ENCODE results near the gene PTPRM. TPM values are rescaled to one million over a fixed set of nuclear protein-coding genes. Genes with fewer than 3 reads are reported as not detected.
"Not testable (repeated sequence)": the region's sequence is repeated elsewhere in the genome, so short reads cannot be mapped to it uniquely, and the experiment has no call there.

Gene PTPRM
- total RNA-seq, 1 experiment from 2014 or later = 1.4 TPM

DNA sequence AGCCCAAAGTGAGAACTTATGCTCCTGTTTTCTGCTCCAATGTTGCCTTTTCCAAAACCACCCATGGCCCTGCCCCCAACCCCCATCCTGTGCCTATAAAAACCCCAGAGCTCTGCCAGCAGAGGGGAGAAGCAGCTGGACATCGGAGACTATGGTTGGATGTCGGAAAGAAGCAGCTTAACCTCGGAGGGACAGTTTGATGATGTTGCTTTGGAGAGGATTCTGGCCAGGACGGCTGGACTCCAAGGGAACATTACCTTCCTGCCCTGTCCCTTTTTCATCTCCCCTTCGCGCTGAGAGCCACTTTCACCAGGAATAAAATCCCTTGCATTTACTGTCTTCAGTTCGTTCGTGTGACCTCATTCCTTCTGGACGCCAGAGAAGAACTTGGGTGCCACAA is 158.4 kb downstream of the PTPRM start:
- DNase-seq (ENCODE audit: low spot score) = no peak

DNA sequence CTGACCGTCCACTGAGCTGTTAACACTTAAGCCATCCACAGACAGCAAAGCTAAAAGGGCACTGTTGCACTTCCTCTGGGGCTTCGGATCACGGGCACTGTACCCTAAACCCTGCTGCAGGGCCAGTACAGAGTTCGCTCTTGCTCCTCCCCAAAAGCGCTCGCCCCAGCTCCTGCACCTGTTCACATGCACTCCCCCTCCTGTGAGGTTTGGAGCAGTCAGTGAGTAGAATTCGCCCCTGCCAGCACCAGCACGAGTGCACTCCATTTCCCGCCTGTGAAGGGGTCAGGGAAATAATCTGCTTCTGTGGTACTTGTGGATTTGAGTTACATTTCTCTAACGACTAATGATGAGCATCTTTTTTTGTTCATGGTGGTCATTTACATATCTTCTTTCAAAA is 158.8 kb downstream of the PTPRM start:
- DNase-seq (ENCODE audit: low spot score) = no peak

DNA sequence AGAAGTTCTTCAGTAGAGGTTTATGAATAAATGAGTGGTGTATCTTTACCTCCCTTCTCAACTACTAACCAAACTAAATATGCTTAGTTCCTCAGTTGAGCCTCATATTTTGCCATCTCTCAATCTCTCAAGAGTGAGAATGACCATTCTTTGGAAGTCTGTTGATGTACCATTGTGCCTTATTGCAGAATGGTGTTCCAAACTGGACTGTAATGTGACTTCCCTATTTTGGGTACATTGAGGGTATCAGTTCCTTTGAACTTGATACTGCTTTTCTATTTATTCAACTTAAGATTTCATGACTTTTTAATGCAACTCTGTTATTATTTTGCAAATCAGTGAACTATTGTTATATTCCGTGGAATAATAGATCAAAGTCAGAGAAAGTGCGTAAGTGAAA is 159.4 kb downstream of the PTPRM start:
- DNase-seq (ENCODE audit: low spot score) = no peak

DNA sequence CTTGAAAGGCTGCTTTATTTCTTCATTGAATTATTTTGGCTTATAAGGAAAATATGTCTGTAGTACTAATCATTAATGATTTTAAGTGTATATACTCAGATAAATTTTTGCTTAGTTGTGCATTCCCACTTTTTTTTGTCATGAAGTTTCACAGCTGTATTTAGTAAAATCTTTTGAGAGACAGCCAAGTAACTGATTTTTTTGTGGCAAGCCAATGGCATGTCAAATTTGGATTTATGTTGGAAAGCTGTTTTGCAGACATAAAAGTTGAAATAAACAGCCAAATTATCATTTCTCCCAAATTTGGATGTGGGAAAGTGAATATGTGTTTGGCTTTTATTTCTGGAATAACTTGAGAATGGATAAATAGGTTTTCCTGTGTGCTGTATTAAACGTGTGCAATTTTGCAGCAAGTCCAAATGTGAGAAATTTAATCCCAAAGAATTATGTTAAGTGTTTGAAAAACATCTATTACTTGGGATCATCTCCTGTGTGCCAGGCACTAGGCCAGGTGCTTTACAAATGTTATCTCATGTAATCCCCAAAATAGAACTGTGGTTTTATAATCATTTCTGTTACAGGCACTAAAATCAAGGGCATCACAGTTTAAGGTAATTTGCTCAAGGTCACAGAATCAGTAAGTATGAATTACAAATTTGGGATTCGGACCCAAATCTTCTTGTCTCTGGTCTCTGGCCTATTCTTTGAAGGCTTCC is 160.4 kb downstream of the PTPRM start:
- DNase-seq (ENCODE audit: low spot score) = no peak

DNA sequence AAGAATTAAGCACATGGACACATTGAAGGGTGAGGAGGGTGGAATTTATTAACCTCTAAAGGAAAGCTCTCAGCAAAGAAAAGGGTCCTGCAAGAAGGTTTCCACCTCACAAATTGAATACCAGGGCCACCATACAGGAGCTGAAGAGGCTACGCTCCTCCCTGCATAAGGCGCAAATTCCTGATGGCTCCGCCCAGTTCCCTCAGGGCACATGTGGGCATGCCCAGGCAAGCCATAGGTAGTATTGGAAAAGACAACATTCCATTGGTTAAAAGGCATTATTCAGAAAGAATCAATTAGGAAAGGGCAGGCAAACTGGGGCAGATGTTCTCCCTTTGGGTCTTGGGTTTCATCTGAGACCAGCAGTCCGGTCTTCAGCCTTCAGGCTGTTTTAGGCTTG is 161.2 kb downstream of the PTPRM start:
- no peak for DNase-seq (ENCODE audit: low spot score)

DNA sequence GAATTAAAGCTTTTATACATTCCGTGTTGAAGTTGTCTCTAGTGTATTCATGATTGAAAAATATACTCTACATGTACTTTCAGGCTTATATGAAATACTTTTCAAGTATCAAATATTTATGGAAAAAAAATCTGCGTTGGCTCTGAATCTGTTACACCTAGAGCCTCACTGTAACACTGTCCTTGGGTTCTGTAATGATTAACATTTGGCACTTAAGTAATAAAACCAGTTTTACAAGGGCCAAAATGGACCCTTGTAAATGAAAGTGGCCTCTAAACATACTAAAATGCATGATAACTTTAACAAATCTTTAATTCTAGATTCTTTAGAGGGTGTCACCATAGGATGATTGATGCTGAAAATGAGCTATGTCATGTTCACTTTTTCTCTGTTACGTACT is 162.8 kb downstream of the PTPRM start:
- DNase-seq (ENCODE audit: low spot score) = no peak

DNA sequence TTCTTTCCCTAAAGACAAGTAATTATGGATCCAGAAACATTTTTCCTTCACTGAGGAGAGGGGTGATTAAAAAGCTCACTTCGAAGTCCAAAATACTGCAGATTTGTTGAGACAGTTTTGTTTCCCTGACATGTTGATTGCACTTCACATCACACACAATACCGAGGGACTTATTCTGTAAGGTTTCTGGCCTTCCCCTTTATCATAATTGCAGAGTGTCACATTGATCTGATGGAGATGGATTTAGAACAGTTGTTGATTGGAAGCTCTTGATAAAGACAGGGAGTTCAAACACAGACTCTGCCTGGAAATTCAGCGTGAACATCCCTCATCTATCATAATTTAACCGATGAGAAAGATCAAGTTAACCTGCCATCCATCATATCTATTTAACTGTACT is 163.6 kb downstream of the PTPRM start:
- no peak for DNase-seq (ENCODE audit: low spot score)

DNA sequence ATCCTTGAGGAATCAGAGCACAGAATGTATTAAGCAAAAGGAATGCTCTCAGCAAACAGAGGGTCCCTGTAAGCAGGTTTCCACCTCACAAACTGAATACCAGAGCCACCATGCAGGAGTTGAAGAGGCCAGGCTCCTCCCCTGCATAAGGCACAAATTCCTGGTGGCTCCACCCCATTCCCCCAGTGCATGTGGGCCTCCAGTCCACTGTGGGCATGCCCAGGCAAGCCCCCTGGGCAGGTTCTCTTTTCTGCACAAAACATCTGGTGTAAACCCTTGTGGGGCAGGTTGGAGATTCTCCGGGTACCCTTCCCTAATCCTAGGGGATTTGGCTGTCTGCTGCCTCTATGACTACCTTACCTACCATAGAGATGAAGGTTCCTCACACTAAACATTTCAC is 166.5 kb downstream of the PTPRM start:
- DNase-seq (ENCODE audit: low spot score) = no peak

DNA sequence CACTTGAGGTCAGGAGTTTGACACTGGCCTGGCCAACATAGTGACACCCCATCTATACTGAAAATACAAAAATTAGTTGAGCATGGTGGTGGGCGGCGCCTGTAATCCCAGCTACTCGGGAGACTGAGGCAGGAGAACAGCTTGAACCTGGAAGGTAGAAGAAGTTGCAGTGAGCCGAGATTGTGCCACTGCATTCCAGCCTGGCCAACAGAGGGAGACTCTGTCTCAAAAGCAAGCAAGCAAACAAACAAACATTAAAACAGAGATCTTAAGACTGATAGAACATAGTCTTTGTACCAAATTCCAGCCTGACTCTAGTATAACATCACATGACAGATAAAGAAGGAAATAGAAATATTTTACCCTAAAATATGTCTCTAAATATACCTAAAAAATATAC is 168.1 kb downstream of the PTPRM start:
- DNase-seq (ENCODE audit: low spot score) = no peak

DNA sequence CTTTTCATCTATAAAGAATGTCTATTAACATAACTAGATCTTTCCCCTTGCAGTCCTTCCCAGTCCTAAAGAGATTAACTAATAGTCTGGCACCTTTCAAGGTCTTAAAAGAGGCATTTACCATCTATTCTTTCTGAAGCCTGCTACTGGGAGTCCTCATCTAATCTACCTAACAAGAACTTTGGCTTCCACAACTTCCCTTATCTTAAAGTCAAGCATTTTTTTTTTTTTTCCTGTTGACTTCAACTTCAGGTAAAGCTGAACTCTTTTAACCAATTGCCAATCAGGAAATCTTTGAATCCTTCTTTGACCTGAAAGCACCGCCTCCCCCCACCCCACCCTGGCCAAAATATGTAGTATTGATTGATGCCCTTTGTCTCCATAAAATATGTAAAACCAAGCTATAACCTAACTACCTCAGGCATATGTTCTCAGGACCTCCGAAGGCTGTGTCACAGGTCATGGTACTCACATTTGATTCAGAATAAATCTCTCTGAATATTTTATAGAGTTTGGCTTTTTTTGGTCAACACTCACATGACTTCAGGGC is 168.6 kb downstream of the PTPRM start:
- no peak for DNase-seq (ENCODE audit: low spot score)

DNA sequence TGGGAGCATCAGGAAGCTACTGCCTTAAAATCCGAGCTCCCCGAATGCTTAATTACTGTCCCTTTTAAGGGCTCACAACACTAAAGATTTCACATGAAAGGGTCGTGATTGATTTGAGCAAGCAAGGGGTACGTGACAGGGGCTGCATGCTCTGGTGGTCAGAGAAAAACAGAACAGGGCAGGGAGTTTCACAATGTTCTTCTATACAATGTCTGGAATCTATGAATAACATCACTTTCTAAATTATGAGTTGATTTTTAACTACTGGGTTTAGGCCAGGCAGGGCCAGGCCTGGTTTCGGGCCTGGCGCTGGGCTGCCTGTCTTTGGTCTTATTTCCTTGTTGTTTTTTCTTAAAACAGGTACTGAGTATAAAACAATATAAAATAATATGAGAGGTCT is 169.4 kb downstream of the PTPRM start:
- DNase-seq (ENCODE audit: low spot score) = not testable (repeated sequence)

DNA sequence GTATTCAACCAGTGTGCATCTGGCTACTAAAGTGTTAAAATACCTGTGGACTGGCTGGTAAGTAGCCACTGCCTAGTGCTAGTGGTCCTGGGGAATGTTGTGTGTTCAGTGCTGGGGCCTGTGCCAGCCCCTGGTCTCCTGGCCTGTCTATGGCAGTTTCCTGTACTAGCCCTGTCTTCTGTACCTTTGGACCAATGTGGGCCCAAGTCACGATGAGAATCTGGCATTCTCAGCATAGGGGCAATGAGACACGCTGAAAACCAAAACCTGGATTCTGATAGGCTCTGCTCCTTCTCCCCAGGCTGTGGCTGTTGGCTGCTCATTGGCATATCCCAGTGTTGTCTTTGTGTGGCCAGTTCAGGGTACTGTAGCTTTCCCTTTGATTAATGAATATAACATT is 170.4 kb downstream of the PTPRM start:
- no peak for DNase-seq (ENCODE audit: low spot score)

DNA sequence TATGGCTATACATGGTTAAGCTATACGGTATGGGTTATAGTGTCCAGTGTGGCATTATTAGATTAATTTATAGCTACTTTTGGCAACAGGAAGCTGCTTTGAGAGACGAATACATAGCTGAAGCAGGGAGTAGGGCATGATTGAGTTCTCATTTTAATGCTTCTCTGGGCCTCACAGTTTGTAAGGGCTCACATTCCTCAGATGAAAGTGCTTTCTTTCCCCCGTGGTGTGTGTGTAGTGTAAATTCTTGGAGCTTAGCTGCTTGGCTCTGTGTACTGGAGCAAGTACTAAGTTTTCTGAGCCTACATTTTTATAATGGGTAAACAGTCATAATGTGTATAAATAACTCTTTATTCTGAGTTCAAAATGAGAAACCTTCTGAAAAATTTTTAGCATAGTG is 173.7 kb downstream of the PTPRM start:
- no peak for DNase-seq (ENCODE audit: low spot score)

DNA sequence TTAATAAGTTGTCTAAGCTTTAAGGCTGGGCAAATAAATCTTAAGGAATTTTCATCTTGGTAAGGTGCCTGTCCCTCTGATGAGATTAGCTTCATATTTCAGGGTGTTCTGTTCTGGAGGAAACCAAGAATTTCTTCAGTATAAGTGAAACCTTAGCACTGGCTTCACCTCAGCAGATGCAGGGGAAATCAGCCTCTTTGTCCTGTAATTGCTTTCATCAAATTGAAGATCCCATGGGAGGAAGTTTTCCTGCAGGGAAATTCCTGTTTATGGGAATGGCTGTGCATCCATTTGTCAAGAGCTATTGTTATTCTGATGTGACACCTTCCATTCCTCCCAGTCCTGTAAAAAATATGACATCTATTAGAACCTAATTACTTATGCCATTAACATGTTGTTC is 174.5 kb downstream of the PTPRM start:
- DNase-seq (ENCODE audit: low spot score) = no peak

DNA sequence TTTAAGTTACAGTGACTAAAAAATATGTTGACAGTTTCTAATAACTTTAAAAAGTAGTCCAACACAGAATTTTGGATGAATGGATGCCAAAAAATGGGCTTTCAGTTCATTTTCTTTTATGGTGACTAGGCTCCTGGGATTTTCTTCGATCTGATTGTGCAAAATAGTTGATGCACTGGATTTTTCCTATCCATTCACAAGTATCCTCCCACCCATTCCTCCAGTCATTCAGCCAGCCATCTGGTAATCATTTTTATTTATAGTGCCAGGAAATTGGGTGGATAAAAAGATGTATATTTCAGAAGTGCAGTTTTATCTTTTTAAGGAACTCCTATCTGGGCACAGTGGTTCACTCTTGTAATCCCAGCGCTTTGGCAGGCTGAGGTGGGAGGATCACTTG is 175.1 kb downstream of the PTPRM start:
- DNase-seq (ENCODE audit: low spot score) = no peak

DNA sequence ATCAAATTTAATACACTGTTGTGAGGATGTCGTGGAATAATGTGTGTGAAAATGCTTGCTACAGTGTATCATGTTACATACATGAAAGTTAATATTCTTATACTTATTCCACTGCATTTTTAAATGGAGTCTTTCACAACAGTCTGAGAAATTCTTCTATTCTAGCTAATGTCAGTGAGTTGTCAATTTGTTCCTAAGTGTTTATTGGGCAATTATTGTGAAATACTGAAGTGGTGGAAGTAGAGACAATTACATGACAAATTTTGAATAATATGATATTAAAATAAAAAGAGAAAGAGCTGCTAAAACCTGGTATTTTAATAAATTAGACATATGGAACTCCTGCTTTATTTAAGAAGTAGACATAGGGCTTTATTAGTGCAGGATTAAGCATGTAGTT is 176.1 kb downstream of the PTPRM start:
- DNase-seq (ENCODE audit: low spot score) = no peak

DNA sequence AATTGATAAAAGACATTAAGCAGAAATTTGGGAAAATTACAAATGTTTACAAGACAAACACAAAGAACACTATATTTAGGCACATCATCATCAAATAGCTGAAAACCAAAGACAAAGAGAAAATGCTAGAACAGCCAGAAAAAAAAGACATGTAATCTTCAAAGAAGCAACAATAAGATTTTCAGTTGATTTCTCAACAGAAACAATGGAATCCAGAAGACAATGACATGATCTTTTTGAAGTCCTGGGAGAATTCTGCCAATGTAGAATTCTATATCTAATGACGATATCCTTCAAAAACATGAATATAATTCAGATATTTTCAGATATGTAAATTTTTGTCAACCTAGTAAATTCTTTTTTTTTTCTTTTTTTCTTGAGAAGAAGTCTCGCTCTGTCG is 179.0 kb downstream of the PTPRM start:
- no peak for DNase-seq (ENCODE audit: low spot score)

DNA sequence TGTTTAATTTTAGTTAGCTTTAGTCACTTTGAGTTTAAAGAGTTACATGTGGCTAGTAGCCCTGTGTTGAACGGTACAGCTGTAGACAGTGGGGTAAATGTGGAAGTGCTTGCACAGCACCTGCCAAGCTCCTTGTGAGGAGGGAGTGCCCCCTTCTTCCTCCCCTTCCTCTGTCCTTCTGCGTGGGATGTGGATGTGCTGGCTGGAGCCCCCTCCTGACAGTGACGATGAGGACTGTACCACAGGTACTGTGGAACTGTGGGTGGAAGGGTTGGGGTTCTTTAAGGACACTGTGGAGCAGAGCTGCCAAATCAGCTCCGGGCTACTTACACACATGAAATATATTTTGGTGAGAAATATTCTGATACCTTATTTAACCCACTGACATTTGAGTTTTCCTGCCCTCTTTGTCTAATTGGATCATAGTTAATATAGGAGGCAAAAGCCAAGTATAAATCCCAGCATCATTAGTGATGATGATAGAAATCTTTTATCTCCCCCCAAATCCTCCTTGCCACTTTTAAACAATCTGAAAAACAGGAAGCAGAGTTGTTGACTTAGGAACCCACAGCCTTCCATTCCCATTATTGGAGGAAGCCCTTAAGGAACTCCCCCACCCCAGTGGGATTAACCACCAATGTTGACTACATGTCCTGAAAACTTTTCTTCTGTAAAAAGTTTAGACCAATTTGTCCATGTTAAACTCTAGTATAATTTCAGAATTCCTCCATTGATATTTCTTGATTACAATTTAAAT is 181.3 kb downstream of the PTPRM start:
- DNase-seq (ENCODE audit: low spot score) = no peak

DNA sequence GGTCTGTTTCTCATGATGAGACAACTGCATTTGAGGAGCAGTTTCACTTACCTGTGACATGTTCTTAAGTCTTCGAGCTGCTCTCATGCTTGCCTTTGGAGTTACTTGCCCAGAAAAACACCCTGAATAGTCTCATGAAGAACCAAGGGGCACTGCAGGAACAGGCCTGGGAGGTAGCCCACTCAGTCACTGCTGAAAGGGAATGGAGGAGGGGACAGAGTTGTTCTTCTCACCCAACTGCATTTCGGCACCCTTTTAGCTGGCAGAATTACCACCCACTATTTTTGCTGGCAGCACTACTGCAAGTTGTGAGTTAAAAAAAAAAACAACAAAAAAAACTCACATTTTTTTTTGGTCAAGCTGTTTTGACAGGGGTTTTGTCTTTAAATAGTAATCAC is 181.9 kb downstream of the PTPRM start:
- no peak for DNase-seq (ENCODE audit: low spot score)

DNA sequence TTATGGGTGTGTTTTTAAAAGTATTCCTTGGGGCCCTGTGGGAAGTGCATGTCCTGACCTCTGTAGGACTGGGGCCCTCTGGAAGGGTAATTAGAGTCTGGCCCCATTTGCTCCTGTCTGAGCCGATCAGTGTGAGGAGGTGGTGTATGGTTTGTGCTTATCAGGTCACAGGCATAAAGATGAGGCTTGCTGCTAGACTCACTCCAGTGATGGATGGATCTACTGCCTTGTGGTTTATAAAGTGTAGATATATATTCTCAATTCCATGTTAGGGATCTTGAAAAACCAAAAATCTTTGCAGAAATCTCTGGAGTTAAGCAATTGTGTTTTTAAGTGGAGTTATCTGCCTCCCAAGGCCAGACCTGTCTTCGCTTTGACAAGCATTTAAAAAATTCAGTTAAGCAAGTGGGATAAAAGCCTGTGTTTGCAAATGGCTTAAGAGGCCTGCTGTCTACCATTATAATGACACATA is 182.4 kb downstream of the PTPRM start:
- DNase-seq (ENCODE audit: low spot score) = no peak

DNA sequence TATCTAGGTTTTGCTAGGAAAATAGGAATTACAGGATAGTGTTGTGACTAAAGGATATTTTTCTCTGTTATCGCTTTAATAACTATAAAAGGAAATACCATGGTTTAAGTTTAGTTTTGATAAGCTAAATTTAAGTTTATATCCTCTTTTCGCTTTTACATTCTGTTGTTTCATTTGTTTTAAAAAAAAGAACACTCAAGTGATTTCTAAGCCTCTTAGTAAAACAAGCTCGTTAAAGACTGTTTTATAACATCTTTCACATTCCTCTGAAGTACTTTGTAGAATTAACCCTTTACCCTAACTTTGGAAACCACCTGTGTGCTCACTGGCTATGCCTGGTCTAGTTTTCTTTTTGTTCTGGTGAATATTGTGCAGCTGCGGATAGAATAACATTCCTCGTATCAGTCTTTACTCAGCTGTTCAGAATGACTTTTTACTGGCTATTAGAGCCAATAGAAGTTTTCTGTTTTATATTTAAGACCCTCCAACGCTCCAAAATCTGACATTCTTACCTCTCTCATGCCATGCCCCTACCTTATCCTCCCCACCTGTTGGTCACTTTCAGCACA is 183.1 kb downstream of the PTPRM start:
- no peak for DNase-seq (ENCODE audit: low spot score)

DNA sequence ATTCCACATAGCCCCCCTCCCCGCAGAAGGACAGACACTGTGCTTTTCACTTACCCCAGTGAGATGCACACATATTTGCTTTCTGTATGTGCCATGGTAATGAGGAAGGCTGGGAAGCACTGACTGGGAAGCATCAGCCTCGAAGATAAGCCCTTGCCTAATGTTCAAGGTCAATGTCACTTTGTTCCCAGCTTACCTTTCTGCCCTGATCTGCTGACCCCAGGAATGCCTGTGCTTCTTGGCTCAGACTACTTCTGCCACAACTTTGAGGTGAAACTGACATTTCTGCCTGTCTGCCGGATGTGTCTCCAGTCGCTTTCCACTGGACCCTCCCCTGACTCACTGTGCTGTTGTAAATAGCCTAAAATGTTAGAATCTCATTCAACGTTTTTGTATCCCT is 183.8 kb downstream of the PTPRM start:
- no peak for DNase-seq (ENCODE audit: low spot score)

DNA sequence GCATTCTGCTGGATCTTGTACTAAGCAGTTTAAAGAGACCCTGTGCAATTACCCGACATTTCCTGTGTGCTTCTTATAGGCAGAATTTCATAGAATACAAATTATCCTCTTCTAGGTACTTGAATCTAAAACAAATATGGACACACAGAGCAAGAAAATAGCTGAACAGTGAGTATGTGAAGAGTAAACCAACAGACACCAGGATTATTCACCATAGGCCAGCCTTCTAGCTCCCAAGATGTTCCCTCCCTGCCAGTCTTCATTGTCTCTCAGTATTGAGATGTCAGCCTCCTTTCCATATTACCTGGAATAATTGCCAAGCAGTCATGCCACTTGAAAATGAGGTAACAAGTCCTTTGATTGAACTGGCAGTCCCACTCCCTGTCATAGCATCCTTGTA is 187.1 kb downstream of the PTPRM start:
- DNase-seq (ENCODE audit: low spot score) = no peak

All from HT-29 (cell line).